GM12872 (cell line): ENCODE data around the gene TIMM50.

Experiments
- CTCF ChIP-seq: IDR thresholded peaks from 3 replicates; pipeline ENCODE4 v1.5.1; 2011; ENCODE audit warnings: low read depth, mild to moderate bottlenecking, low read length, moderate library complexity; ENCODE audit not compliant: insufficient read depth

TIMM50 gene

DNA sequence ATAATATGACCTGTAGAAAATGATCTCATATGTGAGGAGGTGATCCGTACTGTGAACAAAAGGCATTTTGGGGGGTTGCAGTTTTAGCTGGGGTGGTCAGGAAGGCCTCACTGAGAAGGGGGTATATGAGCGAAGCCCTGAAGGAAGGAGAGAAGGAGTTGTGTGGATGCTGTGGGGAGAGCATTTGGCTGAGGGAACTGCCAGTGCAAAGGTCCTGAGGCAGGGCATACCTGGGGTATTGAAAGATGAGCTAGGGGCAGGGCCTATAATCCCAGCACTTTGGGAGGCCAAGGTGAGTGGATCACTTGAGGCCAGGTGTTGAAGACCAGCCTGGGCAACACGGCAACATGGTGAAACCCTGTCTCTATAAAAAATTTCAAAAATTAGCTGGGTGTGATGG, 36.8 kb downstream of the TIMM50 start:
- no peak for TF ChIP-seq CTCF

- TF ChIP-seq CTCF: no peak
These were observed 37.8 kb downstream of the TIMM50 start for GRCh38 chr19:39518458-39518857.

DNA sequence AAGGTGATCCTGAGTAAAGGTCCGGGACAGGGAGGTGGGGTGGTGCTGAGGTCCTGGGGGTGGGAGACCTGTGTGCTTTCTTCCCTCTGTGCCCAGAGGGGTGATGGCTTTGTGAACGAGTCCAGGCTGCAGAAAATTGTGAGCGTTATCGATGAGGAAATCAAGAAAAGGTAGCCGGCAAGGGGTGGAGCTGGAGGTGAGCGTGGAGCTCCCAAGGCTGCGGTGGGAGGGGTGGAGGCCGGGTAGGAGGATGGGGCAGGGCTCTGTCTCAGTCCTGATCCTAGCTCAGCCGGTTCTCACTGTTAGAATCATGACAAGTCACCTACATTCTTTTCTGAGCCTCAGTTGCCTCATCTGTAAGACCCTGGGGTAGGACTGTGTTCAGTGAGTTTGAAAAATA, 38.3 kb downstream of the TIMM50 start:
- TF ChIP-seq CTCF: no peak

- TF ChIP-seq CTCF: no peak
These were observed 40.2 kb downstream of the TIMM50 start for GRCh38 chr19:39520541-39521484.

DNA sequence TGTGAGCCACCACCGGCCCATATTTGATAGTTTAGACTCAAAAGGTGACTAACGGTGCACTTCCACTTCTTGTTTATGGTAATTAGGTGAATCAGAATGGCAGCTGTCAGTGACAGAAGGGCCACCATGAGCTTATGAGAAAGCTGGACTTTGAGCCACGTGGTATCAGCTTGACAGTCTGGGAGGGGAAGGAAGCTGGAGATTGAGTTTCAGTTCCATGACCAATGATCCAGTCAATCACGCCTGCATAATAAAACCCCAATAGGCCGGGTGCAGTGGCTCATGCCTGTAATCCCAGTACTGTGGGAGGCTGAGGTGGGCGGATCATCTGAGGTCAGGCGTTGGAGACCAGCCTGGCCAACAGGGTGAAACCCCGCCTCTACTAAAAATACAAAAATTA, 43.9 kb downstream of the TIMM50 start:
- TF ChIP-seq CTCF: no peak

DNA sequence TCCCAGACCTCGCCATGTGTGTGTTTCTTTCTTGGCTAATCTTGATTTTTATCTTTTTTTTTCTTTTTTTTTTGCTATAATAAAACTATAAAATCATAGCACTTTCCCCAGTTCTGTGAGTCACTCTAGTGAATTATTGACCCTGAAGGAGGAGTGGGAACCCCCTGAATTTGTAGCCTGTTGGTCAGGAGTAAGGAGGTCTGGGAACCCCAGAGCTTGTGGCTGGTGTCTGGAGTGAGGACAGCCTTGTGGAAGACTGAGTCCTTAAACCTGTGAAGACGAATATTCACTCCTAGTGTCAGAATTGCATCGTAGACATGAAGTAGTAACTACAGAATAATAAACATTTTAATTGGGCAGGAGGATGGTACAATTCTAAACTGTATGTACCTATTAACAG, 44.6 kb downstream of the TIMM50 start:
- no peak for TF ChIP-seq CTCF

- no peak for TF ChIP-seq CTCF
These were observed 51.2 kb downstream of the TIMM50 start for GRCh38 chr19:39531834-39532232.
